ENCODE measurements around the gene SASH1.

DNA sequence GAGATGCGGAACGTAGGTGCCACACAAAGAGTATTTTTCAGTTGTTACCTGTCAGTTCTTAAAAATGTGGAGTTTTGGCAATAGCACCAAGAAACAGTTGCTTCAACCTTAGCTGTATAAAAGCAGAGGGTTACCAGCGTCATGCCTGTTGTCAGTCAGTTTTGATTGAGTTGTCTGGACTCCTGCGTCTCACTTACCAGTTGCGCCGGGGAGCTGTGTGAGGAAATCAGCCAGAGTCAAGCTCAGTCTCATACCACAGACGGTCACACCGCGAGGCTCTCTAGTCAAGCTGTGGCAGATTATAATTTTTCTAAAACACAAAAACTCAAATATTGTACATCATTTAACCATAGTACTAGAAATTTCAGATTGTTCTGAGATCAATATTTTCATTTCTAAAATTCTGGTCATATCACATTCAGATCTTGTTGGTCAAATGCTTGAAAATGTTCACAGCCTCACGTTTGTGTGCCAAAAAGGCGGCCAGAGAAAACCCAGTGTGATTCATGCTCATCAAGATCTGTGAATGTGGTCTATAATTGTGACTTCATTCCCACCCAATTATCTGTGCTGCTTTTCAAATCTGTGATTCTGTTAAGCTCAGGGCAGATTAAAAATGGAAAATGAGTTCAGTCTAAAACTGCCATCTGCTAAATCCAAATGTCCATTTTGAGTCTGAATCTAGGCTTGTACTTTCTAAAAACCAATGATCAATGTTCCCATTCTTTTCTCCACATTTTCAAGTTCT, 37.5 kb downstream of the SASH1 start:
- TF ChIP-seq ESRRA (IDR thresholded peaks at IDR 0.05; ENCODE audit: borderline replicate concordance, low read depth) (no peak), CTCF (IDR thresholded peaks at IDR 0.05 in 2 of 3, conservative IDR thresholded peaks at IDR 0.05 in 1 of 3; ENCODE audit: insufficient read depth in 2 of 3, low read depth in 1 of 3, low read length in 3 of 3) (no peak), ZBTB33 (CRISPR knock-in tag; IDR thresholded peaks at IDR 0.05) (no peak), C11orf30 (IDR thresholded peaks at IDR 0.05; ENCODE audit: low read depth) (no peak), GATAD2A (IDR thresholded peaks at IDR 0.05) (no peak), EZH2 (IDR thresholded peaks at IDR 0.05; ENCODE audit: borderline replicate concordance, low read depth, low read length) (no peak), SMAD3 (CRISPR knock-in tag; conservative IDR thresholded peaks at IDR 0.05) (no peak), ZNF76 (CRISPR knock-in tag; IDR thresholded peaks at IDR 0.05; ENCODE audit: borderline replicate concordance) (no peak), MAX (CRISPR knock-in tag; IDR thresholded peaks at IDR 0.05) (no peak), EP300 (IDR thresholded peaks at IDR 0.05; ENCODE audit: low read length) (no peak), TARDBP (IDR thresholded peaks at IDR 0.05) (no peak), NR3C1 (CRISPR knock-in tag; IDR thresholded peaks at IDR 0.05) (no peak), LCOR (CRISPR knock-in tag; IDR thresholded peaks at IDR 0.05) (no peak)
